SK-N-SH treated with all-trans-retinoic acid at 6 μM for 48 hours (cell line): ENCODE results near the gene ASTN2.

Experiments
- ESRRG ChIP-seq: fragments of 250-450 bp; sonication (Bioruptor Pico); IDR thresholded peaks from 2 replicates; pipeline ENCODE4 v1.6.1; 2021; ENCODE audit warnings: mild to moderate bottlenecking
- PPARA ChIP-seq: fragments of 250-450 bp; sonication (Bioruptor Pico); IDR thresholded peaks from 2 replicates; pipeline ENCODE4 v1.5.0; 2020; ENCODE audit warnings: mild to moderate bottlenecking, borderline replicate concordance
- RARB ChIP-seq: fragments of 250-450 bp; sonication (Bioruptor Pico); IDR thresholded peaks from 2 replicates; pipeline ENCODE4 v1.8.0; 2021; ENCODE audit warnings: mild to moderate bottlenecking, moderate library complexity
- SNAI2 ChIP-seq: fragments of 250-450 bp; sonication (Bioruptor Pico); IDR thresholded peaks from 2 replicates; pipeline ENCODE4 v1.5.0; 2020; ENCODE audit warnings: mild to moderate bottlenecking, moderate library complexity
- TOX ChIP-seq: fragments of 250-450 bp; sonication (Bioruptor Pico); IDR thresholded peaks from 2 replicates; pipeline ENCODE4 v1.8.0; 2021; ENCODE audit warnings: mild to moderate bottlenecking, moderate library complexity, borderline replicate concordance
- ZC3H10 ChIP-seq: fragments of 250-450 bp; sonication (Bioruptor Pico); IDR thresholded peaks from 2 replicates; pipeline ENCODE4 v1.5.1; 2021; ENCODE audit warnings: mild to moderate bottlenecking, moderate library complexity
- ZFP3 ChIP-seq: fragments of 250-450 bp; sonication (Bioruptor Pico); IDR thresholded peaks from 2 replicates; pipeline ENCODE4 v1.5.0; 2020; ENCODE audit warnings: mild to moderate bottlenecking, moderate library complexity
- ZFP30 ChIP-seq: fragments of 450-650 bp; formaldehyde crosslinking; IDR thresholded peaks from 2 replicates; pipeline ENCODE4 v1.5.0; 2022; ENCODE audit warnings: mild to moderate bottlenecking, moderate library complexity
- ZNF565 ChIP-seq: fragments of 450-650 bp; formaldehyde crosslinking; conservative IDR thresholded peaks from 2 replicates; pipeline ENCODE4 v1.5.0; 2020; ENCODE audit warnings: low read depth, mild to moderate bottlenecking, moderate library complexity
- ZNF70 ChIP-seq: fragments of 450-650 bp; formaldehyde crosslinking; IDR thresholded peaks from 2 replicates; pipeline ENCODE4 v1.5.0; 2020; ENCODE audit warnings: mild to moderate bottlenecking, moderate library complexity
- TF ChIP-seq, protein P1 (sequence below): fragments of 250-450 bp; sonication (Bioruptor Pico); IDR thresholded peaks from 2 replicates; pipeline ENCODE4 v1.8.0; 2020; ENCODE audit warnings: mild to moderate bottlenecking, moderate library complexity, borderline replicate concordance
- TF ChIP-seq, protein P2 (sequence below): fragments of 250-450 bp; sonication (Bioruptor Pico); IDR thresholded peaks from 2 replicates; pipeline ENCODE4 v1.5.0; 2020; ENCODE audit warnings: mild to moderate bottlenecking, moderate library complexity

DNA sequence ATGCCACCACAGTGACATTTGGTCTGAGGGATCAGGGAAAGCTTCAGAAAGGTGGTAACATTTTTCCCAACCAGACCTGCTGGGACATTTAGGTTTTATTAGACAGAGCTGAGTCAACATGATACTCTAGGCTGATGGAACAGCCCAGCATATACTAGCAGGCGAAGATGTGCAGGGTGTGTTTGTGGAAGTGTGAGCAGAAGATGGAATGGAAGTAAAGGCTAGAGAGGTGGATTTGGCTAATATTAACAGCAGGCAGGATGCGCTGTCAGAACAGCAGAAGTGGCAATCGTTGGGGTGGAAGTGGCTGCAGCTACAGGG lies 340.6 kb downstream of the ASTN2 start:
- TF ChIP-seq ZC3H10 (CRISPR knock-in tag) (no peak), RARB (CRISPR knock-in tag) (no peak), ZFP3 (CRISPR knock-in tag) (no peak), TOX (CRISPR knock-in tag) (no peak), SNAI2 (CRISPR knock-in tag) (no peak), ZNF565 (CRISPR knock-in tag) (no peak), PPARA (CRISPR knock-in tag) (no peak), ZFP30 (no peak), ZNF70 (CRISPR knock-in tag) (no peak), ESRRG (CRISPR knock-in tag) (no peak)
- TF ChIP-seq, protein P1, sequence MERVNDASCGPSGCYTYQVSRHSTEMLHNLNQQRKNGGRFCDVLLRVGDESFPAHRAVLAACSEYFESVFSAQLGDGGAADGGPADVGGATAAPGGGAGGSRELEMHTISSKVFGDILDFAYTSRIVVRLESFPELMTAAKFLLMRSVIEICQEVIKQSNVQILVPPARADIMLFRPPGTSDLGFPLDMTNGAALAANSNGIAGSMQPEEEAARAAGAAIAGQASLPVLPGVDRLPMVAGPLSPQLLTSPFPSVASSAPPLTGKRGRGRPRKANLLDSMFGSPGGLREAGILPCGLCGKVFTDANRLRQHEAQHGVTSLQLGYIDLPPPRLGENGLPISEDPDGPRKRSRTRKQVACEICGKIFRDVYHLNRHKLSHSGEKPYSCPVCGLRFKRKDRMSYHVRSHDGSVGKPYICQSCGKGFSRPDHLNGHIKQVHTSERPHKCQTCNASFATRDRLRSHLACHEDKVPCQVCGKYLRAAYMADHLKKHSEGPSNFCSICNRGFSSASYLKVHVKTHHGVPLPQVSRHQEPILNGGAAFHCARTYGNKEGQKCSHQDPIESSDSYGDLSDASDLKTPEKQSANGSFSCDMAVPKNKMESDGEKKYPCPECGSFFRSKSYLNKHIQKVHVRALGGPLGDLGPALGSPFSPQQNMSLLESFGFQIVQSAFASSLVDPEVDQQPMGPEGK (CRISPR knock-in tag) = no peak
- TF ChIP-seq, protein P2, sequence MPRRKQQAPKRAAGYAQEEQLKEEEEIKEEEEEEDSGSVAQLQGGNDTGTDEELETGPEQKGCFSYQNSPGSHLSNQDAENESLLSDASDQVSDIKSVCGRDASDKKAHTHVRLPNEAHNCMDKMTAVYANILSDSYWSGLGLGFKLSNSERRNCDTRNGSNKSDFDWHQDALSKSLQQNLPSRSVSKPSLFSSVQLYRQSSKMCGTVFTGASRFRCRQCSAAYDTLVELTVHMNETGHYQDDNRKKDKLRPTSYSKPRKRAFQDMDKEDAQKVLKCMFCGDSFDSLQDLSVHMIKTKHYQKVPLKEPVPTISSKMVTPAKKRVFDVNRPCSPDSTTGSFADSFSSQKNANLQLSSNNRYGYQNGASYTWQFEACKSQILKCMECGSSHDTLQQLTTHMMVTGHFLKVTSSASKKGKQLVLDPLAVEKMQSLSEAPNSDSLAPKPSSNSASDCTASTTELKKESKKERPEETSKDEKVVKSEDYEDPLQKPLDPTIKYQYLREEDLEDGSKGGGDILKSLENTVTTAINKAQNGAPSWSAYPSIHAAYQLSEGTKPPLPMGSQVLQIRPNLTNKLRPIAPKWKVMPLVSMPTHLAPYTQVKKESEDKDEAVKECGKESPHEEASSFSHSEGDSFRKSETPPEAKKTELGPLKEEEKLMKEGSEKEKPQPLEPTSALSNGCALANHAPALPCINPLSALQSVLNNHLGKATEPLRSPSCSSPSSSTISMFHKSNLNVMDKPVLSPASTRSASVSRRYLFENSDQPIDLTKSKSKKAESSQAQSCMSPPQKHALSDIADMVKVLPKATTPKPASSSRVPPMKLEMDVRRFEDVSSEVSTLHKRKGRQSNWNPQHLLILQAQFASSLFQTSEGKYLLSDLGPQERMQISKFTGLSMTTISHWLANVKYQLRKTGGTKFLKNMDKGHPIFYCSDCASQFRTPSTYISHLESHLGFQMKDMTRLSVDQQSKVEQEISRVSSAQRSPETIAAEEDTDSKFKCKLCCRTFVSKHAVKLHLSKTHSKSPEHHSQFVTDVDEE = no peak
